Gastrocnemius medialis (tissue), 4 donors: ENCODE data around the gene A2ML1.
"Not testable (repeated sequence)": the region's sequence is repeated elsewhere in the genome, so short reads cannot be mapped to it uniquely, and the experiment has no call there.

Source experiments
- POLR2A ChIP-seq, 2 donors: fragments of 450-650 bp; IDR thresholded peaks; one replicate each; pipeline ENCODE4 v1.6.1; 2017; ENCODE audit warnings: antibody characterized with exemption in 2 of 2, mild to moderate bottlenecking in 2 of 2, moderate library complexity in 2 of 2
- TF ChIP-seq, protein P1 (sequence below), 5 experiments: fragments of 450-650 bp in 3 of 5; fragments of 200-600 bp in 2 of 5; sonication (generic) in 2 of 5; IDR thresholded peaks in 4 of 5; conservative IDR thresholded peaks in 1 of 5; 1 replicate in 4 of 5; 2 replicates in 1 of 5; pipeline ENCODE4 v1.5.1; 2016 to 2019; ENCODE audit warnings: antibody characterized with exemption in 5 of 5, mild to moderate bottlenecking in 3 of 5, moderate library complexity in 3 of 5

DNA sequence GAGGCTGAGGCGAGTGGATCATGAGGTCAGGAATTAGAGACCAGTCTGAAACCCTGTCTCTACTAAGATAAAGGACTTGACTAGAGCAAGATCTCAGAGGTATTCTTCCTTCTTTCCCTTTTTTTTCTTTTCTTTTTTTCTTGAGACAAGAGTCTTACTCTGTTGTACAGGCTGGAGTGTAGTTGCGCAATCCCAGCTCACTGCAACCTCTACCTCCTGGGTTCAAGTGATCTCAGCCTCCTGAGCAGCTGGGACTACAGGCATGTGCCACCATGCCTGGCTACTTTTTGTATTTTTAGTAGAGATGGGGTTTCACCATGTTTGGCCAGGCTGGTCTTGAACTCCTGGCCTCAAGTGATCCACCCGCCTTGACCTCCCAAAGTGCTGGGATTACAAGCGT, 37.0 kb downstream of the A2ML1 start:
- TF ChIP-seq, protein P1, sequence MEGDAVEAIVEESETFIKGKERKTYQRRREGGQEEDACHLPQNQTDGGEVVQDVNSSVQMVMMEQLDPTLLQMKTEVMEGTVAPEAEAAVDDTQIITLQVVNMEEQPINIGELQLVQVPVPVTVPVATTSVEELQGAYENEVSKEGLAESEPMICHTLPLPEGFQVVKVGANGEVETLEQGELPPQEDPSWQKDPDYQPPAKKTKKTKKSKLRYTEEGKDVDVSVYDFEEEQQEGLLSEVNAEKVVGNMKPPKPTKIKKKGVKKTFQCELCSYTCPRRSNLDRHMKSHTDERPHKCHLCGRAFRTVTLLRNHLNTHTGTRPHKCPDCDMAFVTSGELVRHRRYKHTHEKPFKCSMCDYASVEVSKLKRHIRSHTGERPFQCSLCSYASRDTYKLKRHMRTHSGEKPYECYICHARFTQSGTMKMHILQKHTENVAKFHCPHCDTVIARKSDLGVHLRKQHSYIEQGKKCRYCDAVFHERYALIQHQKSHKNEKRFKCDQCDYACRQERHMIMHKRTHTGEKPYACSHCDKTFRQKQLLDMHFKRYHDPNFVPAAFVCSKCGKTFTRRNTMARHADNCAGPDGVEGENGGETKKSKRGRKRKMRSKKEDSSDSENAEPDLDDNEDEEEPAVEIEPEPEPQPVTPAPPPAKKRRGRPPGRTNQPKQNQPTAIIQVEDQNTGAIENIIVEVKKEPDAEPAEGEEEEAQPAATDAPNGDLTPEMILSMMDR (IDR thresholded peaks at IDR 0.05 in 4 of 5, conservative IDR thresholded peaks at IDR 0.05 in 1 of 5) = not testable (repeated sequence)
- TF ChIP-seq POLR2A (IDR thresholded peaks at IDR 0.05) = not testable (repeated sequence)
